GM12878 (cell line): ENCODE measurements around the gene GRAMD1B. TPM values are rescaled to one million over a fixed set of nuclear protein-coding genes. Genes with fewer than 3 reads are reported as not detected.

Source experiments
- ATAC-seq: fragments of 200-7000 bp; cut with Tn5 transposase; 3 replicates; pipeline ENCODE4 v1.9.1; 2020; ENCODE audit warnings: mild to moderate bottlenecking, moderate library complexity
- BruUV-seq: library from RNA; stranded (reverse); fragments of 400-500 nt; replicated peaks from 2 replicates; lab custom pipeline; 2021; lab: Mats Ljungman, UMichigan
- CTCF ChIA-PET: fragments of 300-600 bp; sonication (Branson Sonifier 250); formaldehyde crosslinking; extraction: SDS; loops from one replicate; lab custom pipeline; 2021; ENCODE audit warnings: inconsistent platforms; lab: Yijun Ruan, JAX
- POLR2A ChIA-PET: fragments of 350-600 bp; formaldehyde crosslinking; extraction: SDS; loops from one replicate; lab custom pipeline; 2021; ENCODE audit warnings: inconsistent platforms; lab: Charles Lee
- RAD21 ChIA-PET: fragments of 300-600 bp; sonication (Branson Sonifier 250); formaldehyde crosslinking; loops from one replicate; lab custom pipeline; 2023; ENCODE audit warnings: antibody characterized with exemption; ENCODE audit not compliant: unreplicated experiment; lab: Charles Lee
- SMC1A ChIA-PET: fragments of 300-600 bp; sonication (Branson Sonifier 250); formaldehyde crosslinking; loops from one replicate; lab custom pipeline; 2023; ENCODE audit not compliant: unreplicated experiment, uncharacterized antibody; lab: Charles Lee
- DNase-seq: peaks from one replicate; pipeline ENCODE4 v3.0.0-alpha.2; 2011; ENCODE audit warnings: low read depth, low spot score
- FAIRE-seq: peaks from 3 replicates; lab custom pipeline; 2011; peaks lifted over from hg19 to GRCh38; lab: Jason Lieb, UNC
- H2AFZ ChIP-seq: 2 replicates; pipeline ENCODE4 v1.6.0; 2011; ENCODE audit warnings: low read depth, low read length, control low read depth; ENCODE audit not compliant: control insufficient read depth
- H3K27ac ChIP-seq: 2 replicates; pipeline ENCODE4 v1.5.1; 2011; ENCODE audit warnings: control low read depth; ENCODE audit not compliant: control insufficient read depth, insufficient read depth
- H3K27me3 ChIP-seq, 2 experiments: replicated peaks in 1 of 2; 2 replicates each; pipeline versions ENCODE4 v1.6.0 to v1.6.1; 2011; ENCODE audit warnings: low read length in 1 of 2; ENCODE audit not compliant: control insufficient read depth in 2 of 2, insufficient read depth in 2 of 2
- H3K36me3 ChIP-seq, 2 experiments: 2 replicates each; pipeline ENCODE4 v1.5.1; 2011; ENCODE audit warnings: low read length in 1 of 2; ENCODE audit not compliant: control insufficient read depth in 2 of 2, insufficient read depth in 2 of 2
- H3K4me1 ChIP-seq: 2 replicates; pipeline ENCODE4 v1.6.1; 2011; ENCODE audit warnings: mild to moderate bottlenecking, low read length, moderate library complexity, mixed read lengths; ENCODE audit not compliant: control insufficient read depth, insufficient read depth
- H3K4me2 ChIP-seq: 2 replicates; pipeline ENCODE4 v1.6.0; 2011; ENCODE audit warnings: control low read depth; ENCODE audit not compliant: control insufficient read depth, insufficient read depth
- H3K4me3 ChIP-seq: fragments of 200-600 bp; sonication (generic); 2 replicates; pipeline ENCODE4 v1.5.1; 2016
- H3K79me2 ChIP-seq: 2 replicates; pipeline ENCODE4 v1.6.0; 2011; ENCODE audit warnings: low read length; ENCODE audit not compliant: control insufficient read depth, insufficient read depth
- H3K9ac ChIP-seq: 2 replicates; pipeline ENCODE4 v1.8.0; 2011; ENCODE audit warnings: low read length, control low read depth, mixed read lengths; ENCODE audit not compliant: control insufficient read depth, insufficient read depth
- H3K9me3 ChIP-seq: replicated peaks from 3 replicates; pipeline ENCODE4 v1.5.1; 2011; ENCODE audit warnings: mild to moderate bottlenecking, low read length; ENCODE audit not compliant: control insufficient read depth, insufficient read depth
- H4K20me1 ChIP-seq: 2 replicates; pipeline ENCODE4 v1.6.0; 2011; ENCODE audit not compliant: control insufficient read depth, insufficient read depth
- ATF2 ChIP-seq: IDR thresholded peaks from 2 replicates; pipeline ENCODE4 v1.6.1; 2012; ENCODE audit warnings: low read length, inconsistent platforms
- CEBPB ChIP-seq, 2 experiments: fragments of 150-350 bp in 1 of 2; IDR thresholded peaks; 2 replicates each; pipeline ENCODE4 v1.6.1; 2012 to 2014; ENCODE audit warnings: low read depth in 2 of 2, low read length in 2 of 2, borderline replicate concordance in 1 of 2, inconsistent platforms in 1 of 2
- EED ChIP-seq: sonication (generic); IDR thresholded peaks from 2 replicates; pipeline ENCODE4 v1.6.1; 2016; ENCODE audit warnings: antibody characterized with exemption, low read depth
- ETV6 ChIP-seq, 2 experiments: fragments of 450-650 bp in 1 of 2; IDR thresholded peaks in 1 of 2; conservative IDR thresholded peaks in 1 of 2; 2 replicates each; pipeline ENCODE4 v1.6.1; 2014; ENCODE audit warnings: antibody characterized with exemption in 1 of 2, borderline replicate concordance in 1 of 2, low read depth in 1 of 2, mild to moderate bottlenecking in 1 of 2, moderate library complexity in 1 of 2
- FOXK2 ChIP-seq: fragments of 450-650 bp; IDR thresholded peaks from 2 replicates; pipeline ENCODE4 v1.6.1; 2017; ENCODE audit warnings: mild to moderate bottlenecking, moderate library complexity
- HDAC6 ChIP-seq: fragments of 200-600 bp; sonication (generic); IDR thresholded peaks from one replicate; pipeline ENCODE4 v1.8.0; 2017; ENCODE audit warnings: antibody characterized with exemption; ENCODE audit not compliant: unreplicated experiment
- NFYB ChIP-seq: IDR thresholded peaks from 2 replicates; pipeline ENCODE4 v1.6.1; 2011; ENCODE audit warnings: low read depth, mild to moderate bottlenecking, low read length, improper control_type of control experiment, moderate library complexity; ENCODE audit not compliant: insufficient read depth
- POLR2AphosphoS2 ChIP-seq: IDR thresholded peaks from 2 replicates; pipeline ENCODE4 v1.6.1; 2011; ENCODE audit warnings: low read depth, mild to moderate bottlenecking, low read length, improper control_type of control experiment, moderate library complexity
- TCF12 ChIP-seq: IDR thresholded peaks from 2 replicates; pipeline ENCODE4 v1.6.1; 2011; ENCODE audit warnings: low read depth, mild to moderate bottlenecking, low read length
- WGBS: methylation state at CpG from one replicate; pipeline ENCODE4 v1.1.6; 2016; ENCODE audit warnings: low lambda C conversion rate; ENCODE audit not compliant: insufficient replicate concordance, insufficient coverage; ENCODE audit errors: missing lambda C conversion rate; 5-methylcytosine and 5-hydroxymethylcytosine counted together
- in situ Hi-C: fragments of 300-500 bp; cut with MboI; formaldehyde crosslinking; loops from 9 replicates; pipeline ENCODE4 v1.14.3; 2018; ENCODE audit warnings: mixed read lengths
- intact Hi-C: fragments of 100-400 bp; cut with micrococcal nuclease; formaldehyde crosslinking; loops from one replicate; pipeline ENCODE4 v1.14.2; 2022; ENCODE audit not compliant: unreplicated experiment
- polyA plus RNA-seq, 11 experiments: library from polyadenylated mRNA; depleted of rRNA in 4 of 11; unstranded in 6 of 11; stranded (reverse) in 5 of 11; fragments of >200 nt; fragmentation: Nextera tagmentation in 4 of 11; fragmentation: Illumina TruSeq in 1 of 11; extraction: Ambion mirVana in 4 of 11; extraction: Trizol in 1 of 11; gene quantifications; 1 replicate in 1 of 11; 2 replicates in 10 of 11; pipeline versions ENCODE4 v1.2.1 to v1.2.3, GENCODE V29; 2011 to 2016; ENCODE audit warnings: inconsistent platforms in 2 of 11, missing spikeins in 2 of 11, low read depth in 1 of 11
- total RNA-seq, 4 experiments: library from RNA; depleted of rRNA in 3 of 4; stranded (reverse); fragments of >200 nt in 3 of 4; fragmentation: Illumina TruSeq in 1 of 4; extraction: Trizol in 1 of 4; gene quantifications; 2 replicates each; pipeline versions ENCODE4 v1.2.1 to v1.2.3, GENCODE V29; 2013 to 2021
- TF ChIP-seq, protein P1 (sequence below): IDR thresholded peaks from 2 replicates; pipeline ENCODE4 v1.6.1; 2011; ENCODE audit warnings: low read depth, low read length, improper control_type of control experiment, borderline replicate concordance
- TF ChIP-seq, protein P2 (sequence below): IDR thresholded peaks from 2 replicates; pipeline ENCODE4 v1.6.1; 2011; ENCODE audit warnings: mild to moderate bottlenecking, low read depth, low read length, moderate library complexity; ENCODE audit not compliant: insufficient replicate concordance
- TF ChIP-seq, protein P3 (sequence below): IDR thresholded peaks from 2 replicates; pipeline ENCODE4 v1.6.1; 2011; ENCODE audit warnings: low read depth, mild to moderate bottlenecking, low read length, moderate library complexity, borderline replicate concordance; ENCODE audit errors: extremely low read depth
- TF ChIP-seq, protein P4 (sequence below): fragments of 450-650 bp; formaldehyde crosslinking; IDR thresholded peaks from 2 replicates; pipeline ENCODE4 v1.4.0; 2022; ENCODE audit warnings: mild to moderate bottlenecking, moderate library complexity

Gene GRAMD1B
- total and polyA plus RNA-seq, 10 of the 15 experiments (the other 5 are each of a cell fraction or from before 2014, with no cell fraction given): 1.9 to 49.1 (median 26.9) TPM

GRCh38 chr11:123547180-123547579 lies 117.1 kb downstream of the GRAMD1B start (continued):
- TF ChIP-seq, protein P1, sequence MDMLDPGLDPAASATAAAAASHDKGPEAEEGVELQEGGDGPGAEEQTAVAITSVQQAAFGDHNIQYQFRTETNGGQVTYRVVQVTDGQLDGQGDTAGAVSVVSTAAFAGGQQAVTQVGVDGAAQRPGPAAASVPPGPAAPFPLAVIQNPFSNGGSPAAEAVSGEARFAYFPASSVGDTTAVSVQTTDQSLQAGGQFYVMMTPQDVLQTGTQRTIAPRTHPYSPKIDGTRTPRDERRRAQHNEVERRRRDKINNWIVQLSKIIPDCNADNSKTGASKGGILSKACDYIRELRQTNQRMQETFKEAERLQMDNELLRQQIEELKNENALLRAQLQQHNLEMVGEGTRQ: no peak; the same call in 1 of the 2 replicates
- TF ChIP-seq ATF2: no peak
- TF ChIP-seq POLR2AphosphoS2: no peak

- ChIA-PET CTCF (interaction anchor here (1.0 to 3.4 kb wide), 6 partner anchors 11 to 141 kb away, joined by 3 to 8 read pairs (median 4); no protein-coding TSS in a partner anchor), POLR2A (interaction anchor here (0.7 kb wide), 2 partner anchors 10 to 32 kb away, joined by 3 read pairs; no protein-coding TSS in a partner anchor), RAD21 (interaction anchor here (0.9 to 1.7 kb wide), 4 partner anchors 28 to 69 kb away, joined by 3 to 8 read pairs (median 4); no protein-coding TSS in a partner anchor), SMC1A (interaction anchor here (1.2 kb wide), 1 partner anchor 11 kb away, joined by 5 read pairs; no protein-coding TSS in a partner anchor)
- Histone ChIP-seq H3K27ac (no peak overlapping the region), H3K36me3 (no peaks in the 10 kb centered on the region), H3K4me1 (peaks cover 23% of the 10 kb centered on the region), H3K4me2 (no peak overlapping the region), H3K9ac (no peak overlapping the region), H3K27me3 (no peaks in the 10 kb centered on the region), H2AFZ (no peak overlapping the region), H3K79me2 (no peaks in the 10 kb centered on the region), H3K9me3 (no peaks in the 10 kb centered on the region), H3K4me3 (no peak overlapping the region), H4K20me1 (0 out of 2 replicates have a peak, but pooled peaks cover 2% of the 10 kb centered on the region)
- no TSS peak for BruUV-seq
- FAIRE-seq (no peak), DNase-seq (no peak), ATAC-seq (no peak)
- in situ Hi-C loops: no loop called here
- intact Hi-C loops: no loop called here
- WGBS: 27% methylated on average over 4 of the region's 4 CpGs
- TF ChIP-seq CEBPB (IDR thresholded peaks at IDR 0.05; ENCODE audit: borderline replicate concordance in 1 of 2, low read depth in 2 of 2, low read length in 2 of 2) (no peak), EED (no peak), TCF12 (no peak), FOXK2 (no peak), NFYB (no peak), HDAC6 (no peak), ETV6 (conservative IDR thresholded peaks at IDR 0.05 in 1 of 2, IDR thresholded peaks at IDR 0.05 in 1 of 2; ENCODE audit: borderline replicate concordance in 1 of 2, low read depth in 1 of 2) (no peak)
- TF ChIP-seq, protein P2, sequence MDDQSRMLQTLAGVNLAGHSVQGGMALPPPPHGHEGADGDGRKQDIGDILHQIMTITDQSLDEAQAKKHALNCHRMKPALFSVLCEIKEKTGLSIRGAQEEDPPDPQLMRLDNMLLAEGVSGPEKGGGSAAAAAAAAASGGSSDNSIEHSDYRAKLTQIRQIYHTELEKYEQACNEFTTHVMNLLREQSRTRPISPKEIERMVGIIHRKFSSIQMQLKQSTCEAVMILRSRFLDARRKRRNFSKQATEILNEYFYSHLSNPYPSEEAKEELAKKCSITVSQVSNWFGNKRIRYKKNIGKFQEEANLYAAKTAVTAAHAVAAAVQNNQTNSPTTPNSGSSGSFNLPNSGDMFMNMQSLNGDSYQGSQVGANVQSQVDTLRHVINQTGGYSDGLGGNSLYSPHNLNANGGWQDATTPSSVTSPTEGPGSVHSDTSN: no peak
- TF ChIP-seq, protein P3, sequence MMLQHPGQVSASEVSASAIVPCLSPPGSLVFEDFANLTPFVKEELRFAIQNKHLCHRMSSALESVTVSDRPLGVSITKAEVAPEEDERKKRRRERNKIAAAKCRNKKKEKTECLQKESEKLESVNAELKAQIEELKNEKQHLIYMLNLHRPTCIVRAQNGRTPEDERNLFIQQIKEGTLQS: no peak
- TF ChIP-seq, protein P4, sequence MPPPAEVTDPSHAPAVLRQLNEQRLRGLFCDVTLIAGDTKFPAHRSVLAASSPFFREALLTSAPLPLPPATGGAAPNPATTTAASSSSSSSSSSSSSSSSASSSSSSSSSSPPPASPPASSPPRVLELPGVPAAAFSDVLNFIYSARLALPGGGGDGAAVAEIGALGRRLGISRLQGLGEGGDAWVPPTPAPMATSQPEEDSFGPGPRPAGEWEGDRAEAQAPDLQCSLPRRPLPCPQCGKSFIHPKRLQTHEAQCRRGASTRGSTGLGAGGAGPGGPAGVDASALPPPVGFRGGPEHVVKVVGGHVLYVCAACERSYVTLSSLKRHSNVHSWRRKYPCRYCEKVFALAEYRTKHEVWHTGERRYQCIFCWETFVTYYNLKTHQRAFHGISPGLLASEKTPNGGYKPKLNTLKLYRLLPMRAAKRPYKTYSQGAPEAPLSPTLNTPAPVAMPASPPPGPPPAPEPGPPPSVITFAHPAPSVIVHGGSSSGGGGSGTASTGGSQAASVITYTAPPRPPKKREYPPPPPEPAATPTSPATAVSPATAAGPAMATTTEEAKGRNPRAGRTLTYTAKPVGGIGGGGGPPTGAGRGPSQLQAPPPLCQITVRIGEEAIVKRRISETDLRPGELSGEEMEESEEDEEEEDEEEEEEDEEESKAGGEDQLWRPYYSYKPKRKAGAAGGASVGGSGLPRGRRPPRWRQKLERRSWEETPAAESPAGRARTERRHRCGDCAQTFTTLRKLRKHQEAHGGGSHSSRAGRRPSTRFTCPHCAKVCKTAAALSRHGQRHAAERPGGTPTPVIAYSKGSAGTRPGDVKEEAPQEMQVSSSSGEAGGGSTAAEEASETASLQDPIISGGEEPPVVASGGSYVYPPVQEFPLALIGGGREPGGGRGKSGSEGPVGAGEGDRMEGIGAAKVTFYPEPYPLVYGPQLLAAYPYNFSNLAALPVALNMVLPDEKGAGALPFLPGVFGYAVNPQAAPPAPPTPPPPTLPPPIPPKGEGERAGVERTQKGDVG (CRISPR knock-in tag): no peak
These were observed 118.7 kb downstream of the GRAMD1B start for GRCh38 chr11:123548774-123549173.
